Astrocyte (in vitro differentiated cells and primary cell): ENCODE data around the gene ZNF469. TPM values are rescaled to one million over a fixed set of nuclear protein-coding genes. Genes with fewer than 3 reads are reported as not detected.

Source experiments
- DNase-seq: peaks from one replicate; pipeline ENCODE4 v3.0.0-alpha.2; 2010; ENCODE audit warnings: low read depth
- FAIRE-seq: peaks from 2 replicates; lab custom pipeline; 2011; peaks lifted over from hg19 to GRCh38; lab: Jason Lieb, UNC
- H2AFZ ChIP-seq: 2 replicates; pipeline ENCODE4 v1.6.0; 2012; ENCODE audit warnings: low read depth, low read length, inconsistent platforms
- H3K27ac ChIP-seq: 2 replicates; pipeline ENCODE4 v1.5.1; 2011; ENCODE audit warnings: low read depth, low read length, inconsistent platforms
- H3K27me3 ChIP-seq: 2 replicates; pipeline ENCODE4 v1.6.0; 2011; ENCODE audit warnings: low read length, inconsistent platforms; ENCODE audit not compliant: insufficient read depth
- H3K36me3 ChIP-seq: 2 replicates; pipeline ENCODE4 v1.5.1; 2011; ENCODE audit warnings: low read length, inconsistent platforms; ENCODE audit not compliant: insufficient read depth
- H3K4me1 ChIP-seq: 2 replicates; pipeline ENCODE4 v1.5.1; 2011; ENCODE audit warnings: low read length, inconsistent platforms; ENCODE audit not compliant: insufficient read depth
- H3K4me2 ChIP-seq: 2 replicates; pipeline ENCODE4 v1.6.0; 2012; ENCODE audit warnings: low read length, inconsistent platforms
- H3K4me3 ChIP-seq: 2 replicates; pipeline ENCODE4 v1.5.1; 2011; ENCODE audit warnings: low read depth, mild to moderate bottlenecking, low read length, inconsistent platforms; ENCODE audit not compliant: insufficient read depth
- H3K79me2 ChIP-seq: 2 replicates; pipeline ENCODE4 v1.6.0; 2012; ENCODE audit warnings: mild to moderate bottlenecking, low read length, inconsistent platforms; ENCODE audit not compliant: insufficient read depth
- H3K9ac ChIP-seq: 2 replicates; pipeline ENCODE4 v1.6.0; 2012; ENCODE audit warnings: mild to moderate bottlenecking, low read length, inconsistent platforms
- H3K9me3 ChIP-seq: 2 replicates; pipeline ENCODE4 v1.5.1; 2012; ENCODE audit warnings: low read depth, mild to moderate bottlenecking, low read length, inconsistent platforms; ENCODE audit not compliant: insufficient read depth
- H4K20me1 ChIP-seq: 2 replicates; pipeline ENCODE4 v1.6.0; 2012; ENCODE audit warnings: low read length, inconsistent platforms; ENCODE audit not compliant: insufficient read depth
- H3K27ac Mint-ChIP-seq: one replicate; pipeline ENCODE4 v1.8.0; 2021; ENCODE audit warnings: mild to moderate bottlenecking, mixed read lengths; ENCODE audit not compliant: unreplicated experiment
- H3K27me3 Mint-ChIP-seq: one replicate; pipeline ENCODE4 v1.8.0; 2021; ENCODE audit warnings: low read depth, mixed read lengths; ENCODE audit not compliant: unreplicated experiment
- H3K36me3 Mint-ChIP-seq: one replicate; pipeline ENCODE4 v1.8.0; 2021; ENCODE audit warnings: low read depth, mixed read lengths; ENCODE audit not compliant: unreplicated experiment
- H3K4me1 Mint-ChIP-seq: one replicate; pipeline ENCODE4 v1.8.0; 2021; ENCODE audit warnings: low read depth, mixed read lengths; ENCODE audit not compliant: unreplicated experiment
- H3K4me3 Mint-ChIP-seq: one replicate; pipeline ENCODE4 v1.8.0; 2021; ENCODE audit warnings: mild to moderate bottlenecking, moderate library complexity, mixed read lengths; ENCODE audit not compliant: unreplicated experiment
- H3K9me3 Mint-ChIP-seq: one replicate; pipeline ENCODE4 v1.8.0; 2021; ENCODE audit warnings: mild to moderate bottlenecking, mixed read lengths; ENCODE audit not compliant: unreplicated experiment
- CTCF ChIP-seq: IDR thresholded peaks from 2 replicates; pipeline ENCODE4 v1.5.1; 2011; ENCODE audit warnings: low read depth, mild to moderate bottlenecking, inconsistent platforms, low read length, moderate library complexity; ENCODE audit not compliant: insufficient read depth
- EZH2 ChIP-seq: IDR thresholded peaks from 2 replicates; pipeline ENCODE4 v1.6.1; 2012; ENCODE audit warnings: mild to moderate bottlenecking, low read length, inconsistent platforms; ENCODE audit not compliant: insufficient read depth
- total RNA-seq: library from RNA; stranded (reverse); gene quantifications from 2 replicates; pipeline ENCODE4 v1.2.1, GENCODE V29; 2021

Gene ZNF469
- total RNA-seq, 1 donor from 2014 or later, result 17.7 TPM

- no peaks in the 10 kb centered on the region for H3K36me3 ChIP-seq
- DNase-seq (no peak), FAIRE-seq (no peak)
- H3K27me3 ChIP-seq, result no peaks in the 10 kb centered on the region
- Mint-ChIP-seq H3K4me1 (no peaks in the 10 kb centered on the region), H3K27me3 (peaks cover 10% of the 10 kb centered on the region), H3K4me3 (no peak overlapping the region), H3K36me3 (peaks cover 3% of the 10 kb centered on the region), H3K27ac (no peak overlapping the region), H3K9me3 (peaks cover 22% of the 10 kb centered on the region)
- peaks cover 14% of the 10 kb centered on the region for H3K9me3 ChIP-seq
- no peak overlapping the region for H2AFZ ChIP-seq
- no peak overlapping the region for H3K4me3 ChIP-seq
- no peaks in the 10 kb centered on the region for H3K4me1 ChIP-seq
- H3K9ac ChIP-seq, result no peak overlapping the region
- no peaks in the 10 kb centered on the region for H4K20me1 ChIP-seq
- TF ChIP-seq EZH2 (no peak), CTCF (no peak)
- no peak overlapping the region for H3K27ac ChIP-seq
- H3K4me2 ChIP-seq, result no peak overlapping the region
- no peaks in the 10 kb centered on the region for H3K79me2 ChIP-seq
Observed at GRCh38 chr16:88339930-88340754, 42.6 kb upstream of the ZNF469 start.

- H3K36me3 ChIP-seq, result no peaks in the 10 kb centered on the region
- no peaks in the 10 kb centered on the region for H3K79me2 ChIP-seq
- H3K4me2 ChIP-seq, result no peak overlapping the region
- H3K9me3 Mint-ChIP-seq, result peaks cover 22% of the 10 kb centered on the region
- H3K4me1 Mint-ChIP-seq, result no peaks in the 10 kb centered on the region
- H4K20me1 ChIP-seq, result no peaks in the 10 kb centered on the region
- peaks cover 12% of the 10 kb centered on the region for H3K9me3 ChIP-seq
- TF ChIP-seq CTCF (no peak), EZH2 (no peak)
- H3K36me3 Mint-ChIP-seq, result peaks cover 3% of the 10 kb centered on the region
- no peak overlapping the region for H2AFZ ChIP-seq
- H3K4me1 ChIP-seq, result no peaks in the 10 kb centered on the region
- H3K27me3 Mint-ChIP-seq, result peaks cover 10% of the 10 kb centered on the region
- H3K27me3 ChIP-seq, result no peaks in the 10 kb centered on the region
- H3K9ac ChIP-seq, result no peak overlapping the region
- FAIRE-seq, result no peak
- no peak for DNase-seq
- H3K4me3 Mint-ChIP-seq, result no peak overlapping the region
- no peak overlapping the region for H3K27ac ChIP-seq
- no peak overlapping the region for H3K4me3 ChIP-seq
- no peak overlapping the region for H3K27ac Mint-ChIP-seq
Observed at GRCh38 chr16:88340755-88341150, 42.0 kb upstream of the ZNF469 start.
